Tibial nerve (tissue), 4 donors: ENCODE results near the gene MSTO1.

Experiments
- EP300 ChIP-seq, 2 donors: sonication (generic); formaldehyde crosslinking; IDR thresholded peaks; one replicate each; pipeline ENCODE4 v1.6.1; 2017; ENCODE audit warnings: antibody characterized with exemption in 2 of 2, mild to moderate bottlenecking in 1 of 2
- POLR2A ChIP-seq, 2 donors: fragments of 450-650 bp; IDR thresholded peaks; one replicate each; pipeline ENCODE4 v1.6.1; 2017; ENCODE audit warnings: antibody characterized with exemption in 2 of 2, mild to moderate bottlenecking in 2 of 2, moderate library complexity in 2 of 2
- TF ChIP-seq, protein P1 (sequence below), 5 experiments: fragments of 200-600 bp in 3 of 5; fragments of 450-650 bp in 2 of 5; sonication (generic) in 3 of 5; IDR thresholded peaks; one replicate each; pipeline ENCODE4 v1.5.1; 2016 to 2019; ENCODE audit warnings: antibody characterized with exemption in 5 of 5, mild to moderate bottlenecking in 3 of 5, moderate library complexity in 2 of 5

DNA sequence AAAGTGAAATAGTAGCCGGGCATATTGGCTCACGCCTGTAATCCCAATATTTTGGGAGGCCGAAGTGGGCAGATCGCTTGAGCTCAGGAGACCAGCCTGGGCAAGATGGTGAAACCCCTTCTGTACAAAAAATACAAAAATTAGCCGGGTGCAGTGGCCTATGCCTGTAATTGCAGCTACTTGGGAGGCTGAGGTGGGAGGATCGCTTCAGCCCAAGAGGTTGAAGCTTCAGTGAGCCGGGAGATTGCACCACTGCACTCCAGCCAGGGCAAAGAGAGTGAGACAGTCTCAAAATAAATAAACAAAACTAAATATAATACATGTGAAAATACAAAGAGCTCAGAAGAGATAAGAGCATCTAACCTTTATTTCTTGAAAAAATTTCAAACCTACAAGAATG, 2.3 kb upstream of the MSTO1 start:
- TF ChIP-seq, protein P1, sequence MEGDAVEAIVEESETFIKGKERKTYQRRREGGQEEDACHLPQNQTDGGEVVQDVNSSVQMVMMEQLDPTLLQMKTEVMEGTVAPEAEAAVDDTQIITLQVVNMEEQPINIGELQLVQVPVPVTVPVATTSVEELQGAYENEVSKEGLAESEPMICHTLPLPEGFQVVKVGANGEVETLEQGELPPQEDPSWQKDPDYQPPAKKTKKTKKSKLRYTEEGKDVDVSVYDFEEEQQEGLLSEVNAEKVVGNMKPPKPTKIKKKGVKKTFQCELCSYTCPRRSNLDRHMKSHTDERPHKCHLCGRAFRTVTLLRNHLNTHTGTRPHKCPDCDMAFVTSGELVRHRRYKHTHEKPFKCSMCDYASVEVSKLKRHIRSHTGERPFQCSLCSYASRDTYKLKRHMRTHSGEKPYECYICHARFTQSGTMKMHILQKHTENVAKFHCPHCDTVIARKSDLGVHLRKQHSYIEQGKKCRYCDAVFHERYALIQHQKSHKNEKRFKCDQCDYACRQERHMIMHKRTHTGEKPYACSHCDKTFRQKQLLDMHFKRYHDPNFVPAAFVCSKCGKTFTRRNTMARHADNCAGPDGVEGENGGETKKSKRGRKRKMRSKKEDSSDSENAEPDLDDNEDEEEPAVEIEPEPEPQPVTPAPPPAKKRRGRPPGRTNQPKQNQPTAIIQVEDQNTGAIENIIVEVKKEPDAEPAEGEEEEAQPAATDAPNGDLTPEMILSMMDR (IDR thresholded peaks at IDR 0.05), result no peak
- TF ChIP-seq POLR2A (IDR thresholded peaks at IDR 0.05) (no peak), EP300 (IDR thresholded peaks at IDR 0.05) (no peak)
